Left forelimb (tissue), 1 donor: ENCODE results near the gene IRS4.

Source experiments
- DNase-seq: peaks from one replicate; pipeline ENCODE4 v3.0.0-alpha.2; 2018; ENCODE audit warnings: low spot score

The IRS4 gene

DNA sequence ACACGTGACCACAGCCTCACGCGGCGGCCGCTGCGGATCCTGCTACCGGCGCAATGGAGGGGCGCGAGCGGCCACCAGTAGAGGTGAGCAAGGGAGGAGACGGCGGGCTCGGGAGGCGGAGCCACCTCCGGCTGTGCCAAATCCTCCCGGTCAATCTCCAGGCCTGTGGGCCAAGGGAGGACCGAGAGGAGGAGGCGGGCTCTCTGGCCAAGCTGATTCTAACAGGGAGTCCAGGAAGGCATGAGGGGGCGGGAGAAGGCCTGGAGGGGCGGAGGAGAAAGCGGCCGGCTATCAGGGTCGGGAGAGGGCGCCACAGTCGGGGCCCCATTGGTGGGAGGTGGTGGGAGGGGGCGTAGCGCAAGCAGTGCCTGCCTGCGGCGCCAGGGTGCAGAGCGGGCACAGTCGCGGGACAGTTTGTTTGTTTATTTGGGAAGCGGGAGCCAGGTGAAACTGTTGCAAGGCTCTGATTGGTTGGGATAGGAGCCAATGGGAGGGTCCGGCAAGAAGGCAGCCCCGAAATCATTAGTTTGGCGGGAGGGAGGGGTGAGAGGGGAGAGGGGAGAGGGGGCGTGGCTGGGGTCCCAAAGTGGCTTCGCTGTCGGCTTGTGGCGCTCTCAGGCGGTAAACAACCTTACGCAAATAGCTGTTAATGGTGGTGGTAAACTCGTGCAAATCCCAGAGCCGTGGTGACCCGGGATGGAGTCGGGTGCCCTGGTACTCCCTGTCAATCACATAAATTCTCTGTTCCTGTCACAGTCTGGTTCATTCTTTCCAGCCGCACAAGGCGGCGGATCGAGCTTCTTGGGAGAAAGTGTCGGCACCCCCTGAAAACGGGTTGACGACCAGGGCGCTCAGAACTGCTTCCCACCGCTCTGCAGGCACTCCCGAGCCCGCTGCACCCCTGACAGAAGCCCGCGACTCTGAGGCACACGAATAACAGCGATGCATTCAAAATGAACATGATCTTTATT is at the start of gene IRS4:
Gene IRS4 (minus strand): TSS at position 55 of the 971 bp plus-strand sequence.
- no peak for DNase-seq

DNA sequence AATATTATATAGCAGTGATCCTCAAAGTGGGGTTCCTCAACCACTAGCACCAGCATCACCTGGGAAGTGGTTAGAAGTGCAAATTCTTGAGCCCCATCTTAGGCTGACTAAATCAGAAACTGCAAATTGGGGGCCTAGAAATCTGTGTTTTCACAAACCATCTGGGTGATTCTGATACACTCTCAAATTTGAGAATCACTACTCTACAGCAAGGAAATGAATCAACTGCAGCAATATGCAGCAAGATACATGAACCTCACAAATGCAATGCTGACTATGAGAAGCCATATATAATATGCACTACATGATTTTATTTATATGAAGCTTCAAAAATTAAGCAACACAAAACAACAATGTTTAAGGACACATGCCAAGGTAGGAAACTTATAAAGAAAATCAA is 36.2 kb upstream of the IRS4 start:
- DNase-seq = no peak

DNA sequence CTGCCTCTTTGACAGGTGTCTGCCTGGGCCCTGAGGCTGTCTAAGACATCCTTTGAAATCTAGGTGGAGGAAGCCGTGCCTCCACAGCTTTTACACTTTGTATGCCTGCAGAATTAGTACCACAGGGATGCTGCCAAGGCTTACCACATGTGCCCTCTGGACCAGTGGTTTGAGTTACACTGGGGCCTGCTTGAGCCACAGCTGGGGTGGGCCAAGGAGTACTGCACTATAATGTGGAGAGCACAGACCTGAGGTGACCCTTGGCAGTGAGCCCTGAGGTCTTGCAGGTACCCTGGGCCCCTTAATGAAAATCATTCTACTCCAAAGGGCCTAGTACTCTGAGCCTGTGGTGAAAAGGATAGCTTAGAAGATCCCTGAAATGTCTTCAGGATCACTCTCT is 27.2 kb upstream of the IRS4 start:
- no peak for DNase-seq

DNA sequence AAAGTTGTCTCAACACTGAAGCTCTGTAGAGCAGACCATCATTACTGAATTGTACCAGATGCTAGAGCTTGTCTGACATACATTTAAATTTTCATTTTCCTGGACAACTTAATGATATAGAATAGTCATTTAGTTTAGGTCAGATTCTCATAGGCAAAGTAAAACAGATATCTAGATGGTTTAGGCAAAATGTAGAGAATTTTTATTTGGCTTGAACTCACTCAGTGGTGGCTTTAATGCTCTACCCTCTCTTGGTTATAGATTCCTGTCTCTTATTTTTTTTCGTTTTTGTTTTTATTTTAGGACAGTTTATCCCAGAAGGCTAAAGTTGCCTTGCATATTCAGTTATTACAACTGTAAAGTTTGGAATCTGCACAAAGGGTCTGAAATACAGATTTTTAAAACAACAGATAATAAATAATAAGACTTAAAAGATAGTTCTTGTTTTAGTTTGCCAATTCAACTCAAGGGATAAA is 4.0 kb upstream of the IRS4 start:
- no peak for DNase-seq

DNA sequence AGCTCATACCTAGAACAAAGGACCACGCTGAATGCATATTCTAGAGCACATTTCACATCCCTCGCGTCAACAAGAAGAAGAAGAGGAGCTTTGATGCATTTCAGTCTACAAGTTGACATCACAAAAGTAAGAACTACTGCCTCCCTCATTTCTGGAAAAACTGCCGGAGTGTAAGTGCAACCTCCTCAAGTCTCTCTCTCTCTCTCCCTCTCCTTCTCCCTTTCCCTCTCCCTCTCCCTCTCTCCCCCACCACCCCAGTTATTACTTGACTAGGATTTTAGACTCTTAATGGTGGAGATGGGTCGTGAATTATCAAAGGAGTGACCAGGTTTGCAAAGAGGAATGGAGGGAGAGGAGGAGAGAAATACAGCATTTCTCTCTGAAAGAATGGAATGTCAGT is 1.4 kb upstream of the IRS4 start:
- no peak for DNase-seq

DNA sequence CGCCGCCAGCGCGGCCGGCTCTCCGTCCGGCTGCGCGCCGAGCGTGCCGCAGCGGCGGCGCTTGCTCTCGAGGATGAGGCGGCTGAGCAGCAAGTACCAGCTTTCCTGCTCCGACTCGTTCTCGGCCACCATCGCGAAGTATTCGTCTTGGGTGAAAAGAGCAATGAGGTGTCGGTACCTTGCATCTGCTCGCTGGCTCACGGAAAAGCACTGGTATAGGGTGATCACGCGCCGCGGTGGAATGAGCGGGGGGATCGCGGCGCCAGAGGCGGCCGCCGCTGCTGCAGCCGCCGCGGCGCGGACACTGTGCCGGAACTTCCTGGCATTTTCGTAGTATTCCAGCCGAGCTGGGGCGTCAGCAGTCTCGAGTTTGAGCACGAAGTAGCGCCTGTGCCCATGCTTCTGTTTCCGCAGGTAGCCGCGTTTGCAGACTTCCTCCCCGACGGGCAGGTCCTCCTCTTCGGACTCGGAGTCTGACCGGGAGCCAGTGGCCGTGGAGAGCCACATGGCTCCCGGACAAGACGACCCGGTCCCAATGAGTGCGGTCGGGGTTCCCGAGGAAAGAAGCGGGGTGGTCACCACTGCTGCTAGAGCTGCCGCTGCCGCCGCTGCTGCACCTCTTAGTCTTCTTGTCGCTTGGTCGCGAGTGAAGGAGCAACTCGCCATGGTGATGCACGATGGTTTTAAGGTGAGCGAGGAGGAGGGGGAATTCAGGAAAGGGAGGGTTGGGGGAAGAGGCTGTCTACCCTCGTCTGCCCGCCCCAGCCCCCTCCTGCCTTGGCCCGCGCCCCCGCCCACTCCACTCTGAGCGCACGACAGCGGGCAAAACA is 469 bp downstream of the IRS4 start:
- DNase-seq = no peak

DNA sequence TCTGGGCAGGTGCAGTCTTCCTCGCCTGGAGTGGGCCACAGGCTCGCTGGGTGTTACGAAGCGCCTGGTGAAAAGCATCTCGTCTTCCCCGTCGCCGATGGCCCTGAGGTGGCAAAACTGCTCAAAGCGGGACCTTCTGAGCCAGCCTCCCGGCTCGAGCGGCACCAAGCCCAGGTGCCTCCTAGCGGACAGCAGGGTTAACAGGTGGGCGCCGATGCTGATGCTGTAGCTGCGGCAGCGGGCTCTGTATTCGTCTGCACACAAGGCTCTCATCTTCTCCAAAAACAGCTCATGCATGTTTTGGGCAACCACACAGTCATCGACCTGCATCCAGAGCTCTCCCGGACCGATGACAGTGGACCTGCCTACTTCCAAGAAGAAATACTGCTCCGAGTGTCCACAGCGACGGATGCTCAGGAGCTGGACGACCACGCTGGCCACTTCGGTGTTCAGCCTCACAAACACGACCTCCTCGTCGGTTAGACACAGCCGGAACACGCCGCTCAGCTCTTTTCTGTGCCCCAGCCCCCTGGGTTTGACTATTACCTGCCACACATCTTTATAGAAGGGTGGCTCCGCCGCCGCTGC is 1.2 kb downstream of the IRS4 start:
- no peak for DNase-seq

DNA sequence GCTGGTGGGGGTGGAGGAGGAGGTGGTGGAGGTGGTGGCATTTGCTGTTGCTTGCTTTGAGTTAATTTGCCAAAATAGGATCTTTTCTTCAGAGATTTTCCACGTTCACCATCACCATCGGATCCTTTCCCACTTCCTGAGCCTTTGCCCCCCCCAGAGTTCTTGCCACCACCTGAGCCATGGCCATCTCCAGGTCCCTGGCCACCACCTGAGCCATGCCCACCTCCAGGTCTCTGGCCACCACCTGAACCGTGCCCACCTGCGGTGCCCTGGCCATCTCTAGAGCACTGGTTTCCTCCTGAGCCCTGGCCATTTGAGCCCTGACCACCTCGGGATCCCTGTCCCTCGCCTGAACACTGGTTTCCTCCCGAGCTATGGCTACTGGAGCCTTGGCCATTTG is 1.9 kb downstream of the IRS4 start:
- DNase-seq = no peak

DNA sequence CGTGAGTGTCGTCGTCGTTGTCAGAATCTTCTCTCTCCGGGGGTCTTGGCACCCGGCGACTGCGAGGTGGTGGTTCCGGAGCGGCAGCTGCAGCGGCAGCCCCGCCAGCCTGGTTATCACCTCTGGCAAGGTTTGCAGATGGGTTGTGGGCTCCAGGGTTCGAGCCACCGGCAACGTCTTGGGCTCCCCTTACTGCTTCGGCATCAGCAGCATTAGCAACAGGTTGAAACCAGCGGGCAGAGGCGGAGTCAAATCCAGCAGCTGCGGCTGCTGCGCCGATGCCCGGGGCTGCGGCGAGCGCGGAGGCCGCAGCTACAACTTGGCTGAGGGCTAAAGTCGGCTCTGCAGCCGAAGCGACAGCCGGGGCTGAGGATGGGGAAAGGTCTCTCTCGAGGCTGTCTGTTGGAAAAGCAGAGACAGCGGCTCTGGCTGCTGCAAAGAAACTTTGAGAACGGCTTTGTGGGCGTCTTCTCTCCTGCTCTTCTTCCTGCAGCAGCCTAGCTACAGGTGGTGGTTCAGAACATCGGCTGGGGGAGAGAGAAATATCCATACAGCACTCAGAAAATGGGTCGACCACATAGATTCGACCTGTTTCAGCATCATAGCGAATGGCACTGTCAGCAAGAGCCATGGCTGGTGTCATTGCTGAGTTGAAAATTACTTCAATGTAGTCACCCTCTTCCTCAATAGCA is 3.6 kb downstream of the IRS4 start:
- no peak for DNase-seq

DNA sequence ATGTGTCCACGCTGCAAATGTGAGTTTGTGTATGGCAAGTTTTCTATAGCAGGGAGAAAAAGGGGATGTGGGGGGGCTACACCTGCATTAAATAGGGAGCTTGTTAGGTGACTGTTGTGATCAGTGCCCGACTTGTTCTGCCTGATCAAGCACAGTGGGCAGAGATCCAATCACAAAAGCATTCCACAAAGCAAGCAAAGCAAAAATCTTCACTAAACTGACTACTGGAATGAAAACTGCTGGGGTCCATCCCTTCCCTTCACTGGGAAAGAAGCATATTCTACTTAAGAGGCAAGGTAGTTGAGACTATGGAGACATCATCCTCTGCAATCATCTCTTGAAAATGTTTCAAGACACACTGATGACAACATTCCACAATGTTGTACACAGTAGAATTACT is 5.2 kb downstream of the IRS4 start:
- no peak for DNase-seq

DNA sequence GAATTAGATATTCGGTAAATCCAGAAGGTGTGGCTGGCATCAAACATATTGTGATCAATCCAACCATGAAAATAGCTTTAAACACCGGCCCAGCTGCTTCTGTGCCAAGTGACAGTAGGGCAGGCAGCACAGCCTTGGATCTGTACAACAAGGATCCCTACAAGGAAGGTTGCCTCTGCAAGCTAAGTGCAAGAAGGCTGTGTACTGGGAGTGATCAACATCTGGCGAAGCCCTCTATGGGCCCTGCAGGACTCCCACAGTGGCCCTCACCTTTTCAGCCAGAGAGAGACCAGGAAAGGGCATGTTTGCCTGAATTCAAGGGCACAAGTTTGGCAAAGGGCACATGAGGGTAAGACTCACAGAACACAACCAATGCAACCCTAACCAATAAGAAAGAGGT is 9.6 kb downstream of the IRS4 start:
- no peak for DNase-seq

DNA sequence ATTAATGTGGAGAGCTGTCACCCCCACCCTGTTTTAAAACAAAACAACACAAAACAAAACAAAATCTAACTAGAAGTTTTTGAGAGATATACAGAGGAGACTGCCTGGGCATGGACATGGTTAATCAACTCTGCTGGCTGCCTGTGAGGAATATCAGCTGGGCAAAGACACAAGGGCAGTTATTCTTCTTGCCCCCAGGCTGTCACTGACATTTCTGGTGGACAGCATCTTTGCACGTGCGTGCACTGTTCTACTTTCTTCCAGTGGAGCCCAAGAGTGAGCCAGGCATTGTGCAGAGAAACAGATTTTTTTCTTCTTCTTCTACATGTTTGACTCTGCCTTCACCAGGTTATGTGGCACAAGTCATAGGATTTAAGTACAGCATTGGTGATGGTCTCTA is 13.8 kb downstream of the IRS4 start:
- no peak for DNase-seq

DNA sequence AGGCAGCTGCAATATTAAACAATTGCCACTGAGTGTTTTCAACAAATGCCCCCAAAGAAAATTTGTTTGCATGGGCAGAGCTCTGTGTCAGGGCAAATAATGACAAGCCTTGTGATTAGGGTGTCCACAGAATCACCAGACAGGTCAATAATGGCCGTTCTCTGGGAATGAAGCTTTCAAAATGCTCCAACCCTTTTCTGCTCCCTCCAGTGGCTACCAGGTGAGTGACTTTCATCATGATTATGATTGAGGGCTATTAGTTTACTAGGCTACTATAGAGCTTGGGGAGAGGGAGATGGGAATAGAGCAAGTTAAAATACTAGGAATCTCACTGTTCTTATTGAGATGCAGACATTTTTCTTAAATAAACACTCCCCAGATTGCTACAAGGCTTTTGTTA is 23.5 kb downstream of the IRS4 start:
- DNase-seq = no peak

DNA sequence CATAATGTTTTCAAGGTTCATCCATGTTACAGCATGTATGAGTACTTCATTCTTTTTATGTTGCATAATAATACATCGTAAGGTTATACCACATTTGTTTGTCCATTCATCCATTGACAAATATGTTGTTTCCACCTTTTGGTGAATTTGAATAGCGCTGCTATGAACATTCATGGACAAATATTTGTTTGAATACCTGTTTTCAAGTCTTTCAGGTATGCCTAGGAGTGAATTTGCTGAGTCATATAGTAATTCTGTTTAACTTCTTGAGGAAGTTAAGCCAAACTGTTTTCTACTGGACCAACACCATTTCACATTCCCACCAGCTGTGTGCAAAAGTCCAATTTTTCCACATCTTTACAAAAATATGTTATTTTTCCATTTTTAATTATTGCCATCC is 31.5 kb downstream of the IRS4 start:
- no peak for DNase-seq

DNA sequence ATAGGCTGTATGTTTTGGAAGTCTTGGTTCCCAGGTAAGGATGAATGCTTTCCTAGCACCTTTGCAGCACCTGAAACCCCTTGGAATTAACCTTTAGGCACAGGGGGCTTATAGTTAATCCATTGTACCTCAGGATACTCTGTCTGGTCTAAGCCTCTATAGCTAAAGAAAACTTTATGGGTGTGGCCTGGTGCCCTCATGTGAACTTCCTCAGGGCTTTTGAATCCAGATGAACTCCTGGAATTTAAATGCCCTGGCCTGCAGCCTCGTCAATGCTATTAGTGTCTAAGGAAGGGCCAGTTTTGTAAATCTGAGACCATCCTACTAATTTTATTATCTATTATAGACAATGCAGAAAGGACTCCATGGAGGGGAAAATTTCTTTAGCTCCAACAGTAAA is 33.8 kb downstream of the IRS4 start:
- DNase-seq = no peak

DNA sequence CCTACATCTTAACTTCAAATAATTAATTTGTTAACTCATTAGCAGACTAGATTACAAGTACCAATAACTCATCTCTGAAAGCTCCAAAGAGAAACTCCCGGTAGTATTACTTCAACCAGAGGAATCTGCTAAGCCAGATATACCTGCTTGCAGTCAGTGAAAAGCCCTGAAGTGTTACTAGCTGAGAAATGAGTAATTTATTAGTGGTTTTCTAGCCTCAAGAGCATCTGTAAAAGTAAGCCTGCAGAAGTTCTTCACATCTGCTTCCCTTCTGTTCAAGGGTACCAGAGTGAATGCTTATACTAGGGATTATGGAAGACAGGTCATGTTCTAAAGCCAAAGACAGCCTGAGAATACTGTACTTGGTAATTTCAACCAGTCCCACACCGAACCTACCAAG is 34.7 kb downstream of the IRS4 start:
- no peak for DNase-seq

DNA sequence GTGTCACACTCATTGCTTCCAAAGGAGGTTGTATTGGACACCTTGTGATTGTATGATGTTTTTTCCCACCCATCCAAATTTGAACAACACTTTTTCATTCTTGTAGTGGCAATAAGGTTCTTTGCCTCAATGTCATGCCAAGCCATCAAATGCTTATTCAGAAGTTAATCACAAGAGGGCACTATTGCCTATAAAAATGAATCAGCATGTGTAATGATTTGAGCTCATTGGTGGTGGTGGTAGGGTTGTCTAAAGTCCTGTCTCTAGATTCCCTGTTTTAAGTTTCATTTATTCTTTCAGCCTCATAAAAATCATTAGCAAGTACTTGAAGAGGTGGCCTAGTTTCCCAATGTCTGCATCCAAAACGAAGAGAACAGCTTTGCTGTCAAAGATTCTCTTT is 37.0 kb downstream of the IRS4 start:
- no peak for DNase-seq

DNA sequence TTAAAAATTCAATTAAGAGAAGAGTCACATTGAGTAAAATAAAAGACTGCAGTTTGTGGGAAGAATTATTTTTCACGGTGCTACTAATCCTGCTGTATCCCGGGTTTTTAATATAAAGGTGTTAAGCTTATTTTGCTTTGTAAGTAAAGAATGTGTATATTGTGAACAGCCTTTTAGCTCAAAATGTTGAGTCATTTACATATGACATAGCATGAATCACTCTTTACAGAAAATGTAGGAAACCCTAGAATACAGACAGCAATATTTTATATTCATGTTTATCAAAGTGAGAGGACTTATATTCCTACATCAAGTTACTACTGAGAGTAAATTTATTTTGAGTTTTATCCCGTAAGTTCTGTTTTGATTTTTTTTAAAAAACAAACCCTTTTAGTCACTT is 39.7 kb downstream of the IRS4 start:
- no peak for DNase-seq
